Left lobe of liver (tissue), 2 donors: Measurements from ENCODE around the gene CASP7. TPM values are rescaled to one million over a fixed set of nuclear protein-coding genes. Genes with fewer than 3 reads are reported as not detected.
"Not testable (repeated sequence)": the region's sequence is repeated elsewhere in the genome, so short reads cannot be mapped to it uniquely, and the experiment has no call there.

ENCODE experiments used
- ATAC-seq: fragments of 200-7000 bp; cut with Tn5 transposase; one replicate; pipeline ENCODE4 v1.9.1; 2020; ENCODE audit warnings: mild to moderate bottlenecking, moderate library complexity
- DNase-seq: peaks from one replicate; pipeline ENCODE4 v3.0.0-alpha.2; 2020; ENCODE audit warnings: low spot score
- total RNA-seq: library from RNA; stranded (reverse); gene quantifications from one replicate; pipeline ENCODE4 v1.2.1, GENCODE V29; 2021
- donor health status: DM: no; HTN: no; CAD: no; lungs with moderate emphysema.
- donor health status: DM: no; HTN: yes; CAD: no.

CASP7 gene
- total RNA-seq, 1 donor from 2014 or later, result 12.4 TPM

DNA sequence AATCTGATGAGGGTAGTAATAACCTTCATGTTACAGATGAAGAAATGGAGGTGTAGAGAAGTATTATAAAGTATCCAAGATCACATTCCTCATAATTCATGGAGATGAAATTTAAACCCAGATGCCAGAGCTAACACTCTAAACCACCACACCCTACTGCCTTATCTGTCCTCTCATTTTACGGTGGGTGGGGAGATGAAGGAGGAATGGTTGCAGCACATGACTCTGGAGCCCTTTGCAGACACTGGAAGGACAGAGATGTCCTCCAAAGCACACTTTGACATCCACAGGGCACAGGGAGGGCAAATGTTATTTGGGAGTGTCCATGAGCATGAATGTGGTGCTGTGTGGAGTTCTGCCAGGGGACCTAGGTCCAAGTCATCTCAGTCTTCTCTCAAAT is 72.8 kb downstream of the CASP7 start:
- no peak for ATAC-seq
- DNase-seq, result no peak

DNA sequence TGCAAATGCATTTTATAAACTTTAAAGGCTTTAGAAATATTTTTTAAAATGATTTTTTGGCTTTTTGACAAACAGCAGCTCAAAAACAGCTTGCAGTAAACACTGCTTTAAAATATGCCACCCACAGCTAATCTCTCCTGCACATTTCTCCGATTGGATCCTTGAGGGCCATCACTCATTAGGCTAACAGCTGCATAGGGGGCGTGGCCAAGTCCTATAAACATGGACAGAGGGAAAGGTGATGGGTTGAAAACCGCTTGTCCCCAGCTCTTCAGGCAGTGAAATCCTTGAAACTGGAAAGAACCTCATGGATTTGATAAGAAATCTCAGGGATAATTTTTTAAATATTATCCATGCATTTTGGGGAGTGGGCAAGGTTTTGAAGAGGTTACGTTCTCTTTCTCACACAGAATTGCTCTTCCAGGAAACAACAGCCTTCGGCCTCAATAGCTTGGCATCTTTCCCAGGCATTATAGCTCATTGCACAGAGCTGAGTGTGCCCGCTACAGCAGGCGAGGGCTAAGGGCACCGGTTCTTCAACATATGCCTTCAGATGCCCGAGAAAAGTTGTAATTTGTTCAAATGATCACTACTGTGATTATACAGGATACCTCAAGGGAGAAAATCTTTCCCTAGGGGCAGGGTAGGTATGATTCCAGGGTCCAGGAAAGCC is 73.4 kb downstream of the CASP7 start:
- ATAC-seq, result no peak

DNA sequence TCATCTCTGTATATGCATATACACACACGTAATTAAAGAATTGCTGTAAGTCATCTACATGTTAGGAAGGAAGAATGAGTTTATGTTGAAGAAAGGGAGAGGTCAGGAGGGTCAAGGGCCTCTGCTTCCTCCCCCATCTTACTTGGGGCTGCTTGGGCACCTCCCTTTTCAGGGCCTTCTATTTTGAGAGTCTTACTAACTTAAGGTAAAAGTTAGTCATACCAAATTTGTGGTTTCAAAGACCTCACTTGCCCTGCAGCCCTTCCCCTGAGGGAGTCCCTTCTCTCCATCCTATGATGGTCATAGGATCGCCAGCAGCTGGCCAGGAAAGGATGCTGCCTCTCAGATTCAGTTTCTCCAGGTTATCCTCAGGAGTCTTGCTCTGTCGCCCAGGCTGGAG is 74.4 kb downstream of the CASP7 start:
- DNase-seq (no peak), ATAC-seq (no peak)

More for the DNA sequence above, 73.4 kb downstream of the CASP7 start:
- no peak for DNase-seq

DNA sequence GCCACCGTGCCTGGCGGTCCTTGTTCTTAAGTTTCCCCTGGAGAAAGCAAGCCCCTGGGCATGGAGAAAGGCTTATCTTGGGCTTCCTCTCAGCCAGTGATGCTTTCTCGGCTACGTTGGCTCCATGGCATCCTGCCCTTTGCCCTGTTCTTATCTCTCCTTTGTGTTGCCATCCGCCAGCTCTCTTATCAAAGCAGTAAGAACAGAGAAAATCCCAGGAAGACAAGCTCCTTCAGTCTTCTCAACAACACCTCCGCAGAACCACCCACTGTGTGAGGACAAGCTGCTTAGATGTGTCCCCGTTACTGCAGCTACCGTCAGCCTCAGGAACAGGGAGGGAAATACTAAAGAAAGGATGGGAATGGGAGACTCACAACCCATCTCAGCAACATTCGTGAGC is 75.1 kb downstream of the CASP7 start:
- DNase-seq (no peak), ATAC-seq (peak; percentile 40)

DNA sequence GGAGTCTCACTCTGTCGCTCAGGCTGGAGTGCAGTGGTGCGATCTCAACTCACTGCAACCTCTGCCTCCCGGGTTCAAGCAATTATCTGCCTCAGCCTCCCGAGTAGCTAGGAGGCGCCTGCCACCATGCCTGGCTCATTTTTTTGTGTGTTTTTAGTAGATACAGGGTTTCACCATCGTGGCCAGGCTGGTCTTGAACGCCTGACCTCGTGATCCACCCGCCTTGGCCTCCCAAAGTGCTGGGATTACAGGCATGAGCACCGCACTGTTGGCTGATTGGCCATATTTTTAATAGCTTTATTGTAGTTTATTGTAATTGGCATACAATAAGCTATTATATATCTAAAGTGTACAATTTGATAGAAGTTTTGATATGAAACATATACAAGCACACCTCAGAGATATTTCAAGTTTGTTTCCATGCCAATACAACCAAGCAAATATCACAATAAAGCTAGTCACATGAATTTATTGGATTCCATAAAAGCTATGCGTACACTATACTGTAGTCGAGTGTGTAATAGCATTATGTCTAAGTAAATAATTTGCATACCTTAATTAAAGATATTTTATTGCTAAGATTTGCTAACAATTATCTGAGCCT is 77.3 kb downstream of the CASP7 start:
- no peak for ATAC-seq

DNA sequence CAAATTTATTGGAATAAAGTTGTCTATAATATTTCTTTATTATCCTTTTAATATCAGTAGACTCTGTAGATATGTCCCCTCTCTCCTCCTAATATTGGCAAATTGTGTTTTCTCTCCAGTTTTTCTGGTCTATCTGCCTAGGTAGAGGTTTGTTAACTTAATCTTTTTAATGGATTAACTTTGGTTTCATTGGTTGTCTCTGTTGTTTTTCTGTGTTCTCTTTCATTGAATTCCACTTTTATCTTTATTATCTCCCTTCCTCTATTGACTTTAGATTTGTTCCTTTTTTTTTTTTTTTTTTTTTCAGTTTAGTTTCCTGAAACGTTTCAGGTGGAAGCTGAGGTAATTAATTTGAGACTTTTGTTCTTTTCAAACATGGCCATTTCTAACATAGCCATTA is 82.4 kb downstream of the CASP7 start:
- DNase-seq (no peak), ATAC-seq (no peak)

More for the DNA sequence above, 77.3 kb downstream of the CASP7 start:
- no peak for DNase-seq

DNA sequence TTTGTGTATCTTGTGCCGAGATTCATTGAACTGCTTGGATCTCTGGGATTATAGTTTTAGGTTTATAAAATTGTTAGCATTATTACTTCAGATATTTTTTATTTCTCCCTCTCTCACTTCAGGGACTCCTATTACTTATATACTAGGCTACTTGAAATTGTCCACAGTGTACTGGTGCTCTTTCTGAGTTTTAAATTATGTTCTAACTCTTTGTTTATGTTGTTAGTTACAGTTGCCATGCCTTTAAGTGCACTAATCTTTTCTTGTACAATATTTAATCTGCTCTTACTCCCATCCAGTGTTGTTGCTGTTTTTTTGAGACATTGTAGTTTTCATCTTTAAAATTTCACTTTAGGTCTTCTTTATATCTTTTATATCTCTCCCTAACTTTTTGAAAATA is 84.9 kb downstream of the CASP7 start:
- DNase-seq (no peak), ATAC-seq (no peak)

DNA sequence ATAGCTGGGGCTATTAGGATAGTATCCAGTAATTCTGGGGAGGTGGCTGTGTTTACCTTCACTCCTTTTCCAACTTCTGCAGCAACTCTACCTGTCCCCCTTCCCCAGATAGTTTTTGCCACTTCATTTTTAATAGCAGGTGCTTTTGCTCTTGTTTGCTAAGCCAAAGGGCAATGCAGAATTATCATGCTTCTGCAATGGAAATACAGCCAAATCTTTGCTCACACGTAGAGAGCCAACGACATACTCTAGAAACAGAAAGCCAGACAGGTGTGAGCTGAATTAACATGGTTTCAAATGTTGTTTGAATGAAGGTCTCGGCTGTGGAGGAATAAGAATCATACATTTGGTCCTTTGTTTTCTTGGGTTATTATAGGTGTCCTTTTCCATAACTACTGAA is 86.2 kb downstream of the CASP7 start:
- ATAC-seq, result peak; percentile 89
- DNase-seq, result no peak

DNA sequence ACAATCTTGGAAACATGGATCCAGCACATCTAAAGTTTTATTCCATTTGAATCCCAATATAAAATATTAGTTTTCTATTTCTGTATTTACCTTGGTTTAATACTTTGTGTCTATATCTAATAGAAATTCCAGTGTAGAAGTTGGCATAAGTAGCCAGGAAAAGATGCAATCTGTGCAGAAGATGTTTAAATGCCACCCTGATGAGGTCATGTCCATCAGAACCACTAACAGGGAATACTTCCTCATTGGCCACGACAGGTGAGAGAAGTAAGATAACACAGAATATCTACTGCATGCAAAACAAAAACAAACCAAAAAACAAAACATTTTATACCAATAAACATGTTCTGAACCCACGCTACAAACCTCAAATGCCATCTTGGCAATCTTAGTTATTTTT is 87.5 kb downstream of the CASP7 start:
- ATAC-seq (no peak), DNase-seq (no peak)

DNA sequence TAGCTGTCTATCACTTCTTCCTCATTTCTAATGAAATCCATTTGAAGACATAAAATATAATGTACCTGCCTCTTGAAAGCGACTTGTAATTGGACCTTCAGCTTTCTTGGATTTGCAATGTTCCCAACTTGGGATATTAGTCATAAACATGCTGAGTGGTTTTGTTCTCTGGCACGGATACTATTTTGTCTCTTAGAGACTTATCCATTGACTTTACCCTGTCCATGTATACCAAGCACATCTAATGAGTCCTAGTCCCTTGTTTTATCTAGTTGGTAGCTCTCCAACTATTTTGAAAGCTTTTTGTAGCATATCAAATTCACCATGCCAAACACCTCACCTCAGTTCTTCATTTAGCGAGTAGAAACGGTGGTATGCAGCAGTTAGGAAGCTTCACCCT is 90.6 kb downstream of the CASP7 start:
- ATAC-seq, result no peak
- no peak for DNase-seq

DNA sequence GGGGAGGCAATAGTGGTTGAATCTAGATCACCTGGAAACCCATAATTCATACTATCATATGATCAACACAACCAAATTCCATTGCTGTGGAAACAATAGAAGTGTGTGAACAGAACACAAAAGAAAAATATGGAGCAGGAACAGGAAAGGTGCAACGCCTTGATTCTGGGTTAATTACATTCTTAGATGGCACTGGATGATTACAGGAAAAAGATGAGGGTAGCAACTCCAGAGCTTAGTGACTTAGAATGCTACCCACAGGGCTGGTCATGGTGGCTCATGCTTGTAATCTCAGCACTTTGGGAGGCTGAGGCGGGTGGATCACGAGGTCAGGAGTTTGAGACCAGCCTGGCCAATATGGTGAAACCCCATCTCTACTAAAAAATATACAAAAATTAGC is 91.4 kb downstream of the CASP7 start:
- ATAC-seq, DNase-seq: not testable (repeated sequence)

DNA sequence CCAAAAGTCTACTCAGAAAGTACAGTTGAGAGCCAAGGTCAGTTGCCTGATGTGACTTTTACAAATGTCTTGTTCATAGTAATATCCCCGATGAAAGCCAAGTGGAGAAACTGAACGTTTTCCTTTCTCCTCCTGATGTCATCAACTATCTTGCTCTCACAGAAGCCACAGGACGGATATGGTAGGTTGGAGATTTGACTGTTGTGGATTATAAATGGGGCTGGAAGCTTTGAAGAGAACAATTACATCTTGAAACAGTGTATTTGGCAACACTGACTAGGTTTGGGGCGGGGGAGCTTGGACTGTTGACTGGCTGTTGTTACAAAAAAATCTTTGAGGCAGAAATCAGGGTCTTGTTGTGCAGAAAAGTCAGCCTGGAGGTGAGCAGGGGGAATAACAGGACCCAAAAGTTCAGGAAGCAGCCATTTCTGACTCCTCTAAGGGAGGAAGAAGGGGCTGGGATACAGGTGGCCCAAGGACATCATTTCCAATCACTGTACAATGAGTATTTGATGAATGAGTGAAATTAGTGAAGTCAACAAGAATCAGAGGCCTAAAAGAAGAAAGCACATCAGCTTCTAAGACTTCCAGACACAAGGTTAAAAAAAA is 96.1 kb downstream of the CASP7 start:
- DNase-seq, result no peak
- ATAC-seq, result no peak

DNA sequence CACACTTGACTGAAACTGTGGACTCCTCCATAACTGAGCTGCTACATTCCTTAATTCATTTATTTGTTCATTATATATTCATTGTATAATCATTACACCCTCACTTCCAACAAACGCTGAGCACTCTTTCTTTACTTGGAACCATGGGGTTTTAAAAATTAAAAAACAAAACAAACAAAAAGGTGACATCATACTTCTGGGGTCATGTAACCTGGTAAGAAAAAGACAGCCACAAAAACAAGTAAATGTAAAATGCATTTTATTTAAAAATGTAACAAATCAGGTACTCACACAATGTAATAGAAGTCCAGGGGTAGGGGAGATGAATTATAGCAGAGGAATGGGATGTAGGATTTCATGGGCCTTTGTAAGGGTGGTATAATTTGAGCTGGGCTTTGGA is 96.8 kb downstream of the CASP7 start:
- ATAC-seq, result no peak
- DNase-seq, result no peak

Other genes starting within 250 kb of the CASP7 start
- gene HABP2, start 126.9 kb upstream of the CASP7 start, total RNA-seq, result 289 TPM
- gene NRAP, start 15.9 kb upstream of the CASP7 start, total RNA-seq, result 0.05 TPM
- gene PLEKHS1, start 71.8 kb downstream of the CASP7 start, total RNA-seq, result not detected
- 5.8 TPM for gene DCLRE1A, start 174.2 kb downstream of the CASP7 start, total RNA-seq
- gene NHLRC2, start 174.7 kb downstream of the CASP7 start, total RNA-seq, result 22.4 TPM